ENCODE measurements around the gene JMJD8. TPM values are rescaled to one million over a fixed set of nuclear protein-coding genes. Genes with fewer than 3 reads are reported as not detected.

Gene JMJD8
- total RNA-seq: 10 to 100 TPM; 26.8 to 48.1 (median 37.2) TPM
- polyA plus RNA-seq: 10 to 100 TPM; 43.2 to 62.1 TPM
- total RNA-seq: 31.8 reads per million, percentile 61 among the genes with 10 or more reads in this experiment

GRCh38 chr16:684071-684794 lies at the start of gene JMJD8:
Gene JMJD8 (minus strand): TSS chr16:684334. CDS start chr16:684319, 15 bp downstream.
- no peaks in the 10 kb centered on the region for H3K9me3 ChIP-seq (ENCODE audit: control insufficient read depth in 2 of 3, low read length in 3 of 3)
- H3K27ac ChIP-seq (ENCODE audit: low read depth, low read length): peak within 1 kb of the TSS; percentile 78
- Mint-ChIP-seq H3K4me3 (peak within 1 kb of the TSS; percentile 58 to 87 (median 76)), H3K27ac (peak within 1 kb of the TSS in 6 of 9 donors; percentile 38 to 82 (median 58)), H3K9me3 (no peaks in the 10 kb centered on the region), H3K4me1 (peaks cover 10 to 31% (median 22%) of the 10 kb centered on the region in 7 donors), H3K36me3 (peaks cover 0 to 9% (median 0%) of the 10 kb centered on the region in 5 donors), H3K27me3 (no peaks in the 10 kb centered on the region)
- peak; percentile 75 for ATAC-seq
- peak; percentile 88 to 97 (median 91) for DNase-seq
- H3K4me3 ChIP-seq (ENCODE audit: low read length): peak within 1 kb of the TSS; percentile 52
- ChIA-PET CTCF (interaction anchor here (1.2 kb wide), 1 partner anchor 17 kb away, joined by 4 read pairs; no protein-coding TSS in a partner anchor), POLR2A (interaction anchor here (0.8 to 1.4 kb wide), 7 partner anchors 9 to 94 kb away, joined by 3 to 15 read pairs (median 3); partner anchors contain the start of genes RAB40C, RHBDL1 and WDR90)
- no peaks in the 10 kb centered on the region for H3K27me3 ChIP-seq (ENCODE audit: control insufficient read depth in 2 of 2, insufficient read depth in 2 of 2, low read length in 2 of 2)
- H3K4me1 ChIP-seq (ENCODE audit: control insufficient read depth in 2 of 2, insufficient read depth in 2 of 2, low read length in 2 of 2): peaks cover 9 to 36% of the 10 kb centered on the region in 2 donors
- intact Hi-C loops (cut with micrococcal nuclease): loop anchor here (1.0 to 5.0 kb wide), 9 partner anchors 11 to 738 kb away; partner anchors contain the start of genes METTL26 (in 2 of the 2), RHOT2 (in 2 of the 2), CIAO3 (in 1 of the 2) and FAM234A (in 1 of the 2)
- H3K36me3 ChIP-seq (ENCODE audit: control insufficient read depth in 2 of 3, insufficient read depth in 3 of 3, low read length in 3 of 3): peaks cover 0 to 49% (median 12%) of the 10 kb centered on the region in 3 experiments

GRCh38 chr16:733382-734207 lies 49.5 kb upstream of the JMJD8 start:
- no peaks in the 10 kb centered on the region for H3K9me3 ChIP-seq (ENCODE audit: control insufficient read depth in 2 of 3, low read length in 3 of 3)
- peaks cover 0 to 15% (median 0%) of the 10 kb centered on the region in 7 donors for H3K4me1 Mint-ChIP-seq
- no peaks in the 10 kb centered on the region for H3K4me1 ChIP-seq (ENCODE audit: control insufficient read depth in 2 of 2, insufficient read depth in 2 of 2, low read length in 2 of 2)
- H3K4me3 Mint-ChIP-seq: no peak overlapping the region
- no peak overlapping the region for H3K27ac ChIP-seq (ENCODE audit: low read depth, low read length)
- H3K27ac Mint-ChIP-seq: no peak overlapping the region
- H3K36me3 ChIP-seq (ENCODE audit: control insufficient read depth in 2 of 3, insufficient read depth in 3 of 3, low read length in 3 of 3): peaks cover 0 to 59% (median 7%) of the 10 kb centered on the region in 3 experiments
- H3K27me3 ChIP-seq (ENCODE audit: control insufficient read depth in 2 of 2, insufficient read depth in 2 of 2, low read length in 2 of 2): no peaks in the 10 kb centered on the region
- H3K4me3 ChIP-seq (ENCODE audit: low read length): no peak overlapping the region
- no peaks in the 10 kb centered on the region for H3K9me3 Mint-ChIP-seq
- DNase-seq (peak in 1 of 9 donors; percentile 22), ATAC-seq (peak; percentile 63)
- CTCF ChIA-PET: interaction anchor here (0.8 to 3.5 kb wide), 5 partner anchors 12 to 23 kb away, joined by 3 to 12 read pairs (median 3); partner anchors contain the start of gene ANTKMT
- intact Hi-C loops (cut with micrococcal nuclease): loop anchor here in 1 of 2 donors (1.0 kb wide), 1 partner anchor 22 kb away; no protein-coding TSS in a partner anchor
- H3K36me3 Mint-ChIP-seq: peaks cover 0 to 13% (median 3%) of the 10 kb centered on the region in 5 donors
- POLR2A ChIA-PET: interaction anchor here (1.2 kb wide), 1 partner anchor 8 kb away, joined by 3 read pairs; the partner anchor contains the start of gene CCDC78
- no peaks in the 10 kb centered on the region for H3K27me3 Mint-ChIP-seq

- H3K27ac ChIP-seq (ENCODE audit: low read depth, low read length): no peak overlapping the region
- Mint-ChIP-seq H3K36me3 (peaks cover 0 to 12% (median 3%) of the 10 kb centered on the region in 5 donors), H3K27me3 (no peaks in the 10 kb centered on the region), H3K27ac (no peak overlapping the region), H3K4me1 (peaks cover 0 to 15% (median 0%) of the 10 kb centered on the region in 7 donors), H3K9me3 (no peaks in the 10 kb centered on the region), H3K4me3 (no peak overlapping the region)
- no peaks in the 10 kb centered on the region for H3K9me3 ChIP-seq (ENCODE audit: control insufficient read depth in 2 of 3, low read length in 3 of 3)
- no peak overlapping the region for H3K4me3 ChIP-seq (ENCODE audit: low read length)
- no peak for ATAC-seq
- POLR2A ChIA-PET: no interaction called here
- peaks cover 0 to 57% (median 7%) of the 10 kb centered on the region in 3 experiments for H3K36me3 ChIP-seq (ENCODE audit: control insufficient read depth in 2 of 3, insufficient read depth in 3 of 3, low read length in 3 of 3)
- intact Hi-C loops (cut with micrococcal nuclease): loop anchor here in 1 of 2 donors (1.0 kb wide), 1 partner anchor 22 kb away; no protein-coding TSS in a partner anchor
- CTCF ChIA-PET: interaction anchor here (0.8 to 3.5 kb wide), 5 partner anchors 12 to 22 kb away, joined by 3 to 12 read pairs (median 3); partner anchors contain the start of gene ANTKMT
- H3K4me1 ChIP-seq (ENCODE audit: control insufficient read depth in 2 of 2, insufficient read depth in 2 of 2, low read length in 2 of 2): no peaks in the 10 kb centered on the region
- H3K27me3 ChIP-seq (ENCODE audit: control insufficient read depth in 2 of 2, insufficient read depth in 2 of 2, low read length in 2 of 2): no peaks in the 10 kb centered on the region
- DNase-seq: no peak
Observed at GRCh38 chr16:732936-733335, 48.8 kb upstream of the JMJD8 start.

GRCh38 chr16:732332-732731 lies 48.2 kb upstream of the JMJD8 start:
- ATAC-seq (no peak), DNase-seq (no peak)
- ChIA-PET CTCF (interaction anchor here (0.6 to 3.5 kb wide), 4 partner anchors 11 to 328 kb away, joined by 3 to 12 read pairs (median 4); partner anchors contain the start of gene ANTKMT), POLR2A (interaction anchor here (3.8 kb wide), 1 partner anchor 12 kb away, joined by 11 read pairs; the partner anchor contains the start of gene ANTKMT)
- Mint-ChIP-seq H3K27ac (no peak overlapping the region), H3K36me3 (peaks cover 0 to 9% (median 3%) of the 10 kb centered on the region in 5 donors), H3K27me3 (no peaks in the 10 kb centered on the region), H3K4me1 (peaks cover 0 to 12% (median 0%) of the 10 kb centered on the region in 7 donors), H3K9me3 (no peaks in the 10 kb centered on the region), H3K4me3 (no peak overlapping the region)
- Histone ChIP-seq H3K27me3 (ENCODE audit: control insufficient read depth in 2 of 2, insufficient read depth in 2 of 2, low read length in 2 of 2) (no peaks in the 10 kb centered on the region), H3K27ac (ENCODE audit: low read depth, low read length) (no peak overlapping the region), H3K36me3 (ENCODE audit: control insufficient read depth in 2 of 3, insufficient read depth in 3 of 3, low read length in 3 of 3) (peaks cover 0 to 50% (median 7%) of the 10 kb centered on the region in 3 experiments), H3K4me1 (ENCODE audit: control insufficient read depth in 2 of 2, insufficient read depth in 2 of 2, low read length in 2 of 2) (peaks cover 0 to 3% of the 10 kb centered on the region in 2 donors), H3K4me3 (ENCODE audit: low read length) (no peak overlapping the region), H3K9me3 (ENCODE audit: control insufficient read depth in 2 of 3, low read length in 3 of 3) (no peaks in the 10 kb centered on the region)
- intact Hi-C loops (cut with micrococcal nuclease): no loop called here

- Mint-ChIP-seq H3K27ac (no peak overlapping the region), H3K4me3 (no peak overlapping the region), H3K27me3 (peaks cover 0 to 3% (median 0%) of the 10 kb centered on the region in 5 donors), H3K36me3 (peaks cover 0 to 5% (median 3%) of the 10 kb centered on the region in 5 donors), H3K9me3 (no peaks in the 10 kb centered on the region), H3K4me1 (peaks cover 0 to 8% (median 0%) of the 10 kb centered on the region in 7 donors)
- DNase-seq: no peak
- Histone ChIP-seq H3K4me3 (ENCODE audit: low read length) (no peak overlapping the region), H3K27ac (ENCODE audit: low read depth, low read length) (no peak overlapping the region), H3K4me1 (ENCODE audit: control insufficient read depth in 2 of 2, insufficient read depth in 2 of 2, low read length in 2 of 2) (peaks cover 0 to 12% of the 10 kb centered on the region in 2 donors), H3K36me3 (ENCODE audit: control insufficient read depth in 2 of 3, insufficient read depth in 3 of 3, low read length in 3 of 3) (peaks cover 0 to 36% (median 5%) of the 10 kb centered on the region in 3 experiments), H3K27me3 (ENCODE audit: control insufficient read depth in 2 of 2, insufficient read depth in 2 of 2, low read length in 2 of 2) (no peaks in the 10 kb centered on the region), H3K9me3 (ENCODE audit: control insufficient read depth in 2 of 3, low read length in 3 of 3) (no peaks in the 10 kb centered on the region)
- CTCF ChIA-PET: interaction anchor here (0.5 to 3.5 kb wide), 4 partner anchors 9 to 20 kb away, joined by 3 to 12 read pairs (median 3); partner anchors contain the start of gene CIAO3
- POLR2A ChIA-PET: interaction anchor here (3.8 kb wide), 1 partner anchor 10 kb away, joined by 11 read pairs; the partner anchor contains the start of gene ANTKMT
- no peak for ATAC-seq
- intact Hi-C loops (cut with micrococcal nuclease): no loop called here
Observed at GRCh38 chr16:730666-731509, 46.8 kb upstream of the JMJD8 start.

Data from naive thymus-derived CD4-positive, alpha-beta T cell (primary cell).